ENCODE measurements around the gene PRORP.
"Not testable (repeated sequence)": the region's sequence is repeated elsewhere in the genome, so short reads cannot be mapped to it uniquely, and the experiment has no call there.

PRORP gene

DNA sequence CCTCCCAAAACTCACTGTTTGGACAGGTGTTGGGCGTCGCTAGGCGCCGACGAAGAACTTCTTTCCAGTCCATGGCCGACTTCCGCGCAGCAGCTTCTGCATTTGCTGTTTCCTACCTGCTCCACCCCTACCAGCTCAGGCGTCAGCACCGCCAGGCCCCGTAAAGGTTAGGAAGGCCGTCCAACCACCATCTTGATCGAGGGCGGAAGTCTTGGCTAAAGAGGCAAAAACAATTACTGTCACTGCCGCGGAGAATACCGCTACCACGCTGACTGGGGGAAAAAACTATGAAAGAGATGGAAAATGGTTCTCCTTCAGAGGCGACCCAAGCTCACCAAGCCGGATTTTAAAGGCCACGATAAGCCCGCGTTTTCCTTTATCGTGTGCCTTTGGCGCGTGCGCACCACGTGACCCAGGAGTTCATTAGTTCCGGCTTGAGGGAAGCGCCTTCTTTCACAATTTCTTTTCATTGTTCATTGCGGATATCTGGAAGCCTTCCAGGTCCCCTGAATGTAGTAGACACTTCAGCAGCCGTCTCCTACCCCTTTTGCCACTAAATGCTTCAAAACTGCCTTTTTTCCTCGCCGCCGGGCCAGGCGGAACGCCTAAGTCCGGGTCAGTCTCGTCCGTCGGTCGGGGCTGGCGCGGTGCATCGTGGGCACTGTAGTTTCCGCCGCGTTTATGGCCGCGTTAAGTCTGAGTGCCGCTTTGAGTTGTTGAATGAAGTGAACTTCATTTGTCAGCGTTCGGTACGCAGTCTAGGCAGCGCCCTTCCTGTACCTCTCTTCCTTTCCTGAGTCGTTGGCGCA, at the start of gene PRORP, which contains the start of gene PPP2R3C:
TSS of gene PRORP (plus strand) at position 666 of the 809 bp plus-strand sequence. CDS start 694 bp downstream, outside the sequence.
TSS of gene PPP2R3C (minus strand) at position 104 of the 809 bp plus-strand sequence. CDS start at position 73, 31 bp downstream.
- DNase-seq (ENCODE audit: low spot score): peak; percentile 94

- DNase-seq (ENCODE audit: low spot score): no peak
These were observed 48.9 kb upstream of the PRORP start for GRCh38 chr14:35073486-35073885.

- DNase-seq (ENCODE audit: low spot score): no peak
These were observed 44.3 kb upstream of the PRORP start for GRCh38 chr14:35078082-35078481.

- DNase-seq (ENCODE audit: low spot score): no peak
These were observed 42.6 kb upstream of the PRORP start for GRCh38 chr14:35079742-35080141.

DNA sequence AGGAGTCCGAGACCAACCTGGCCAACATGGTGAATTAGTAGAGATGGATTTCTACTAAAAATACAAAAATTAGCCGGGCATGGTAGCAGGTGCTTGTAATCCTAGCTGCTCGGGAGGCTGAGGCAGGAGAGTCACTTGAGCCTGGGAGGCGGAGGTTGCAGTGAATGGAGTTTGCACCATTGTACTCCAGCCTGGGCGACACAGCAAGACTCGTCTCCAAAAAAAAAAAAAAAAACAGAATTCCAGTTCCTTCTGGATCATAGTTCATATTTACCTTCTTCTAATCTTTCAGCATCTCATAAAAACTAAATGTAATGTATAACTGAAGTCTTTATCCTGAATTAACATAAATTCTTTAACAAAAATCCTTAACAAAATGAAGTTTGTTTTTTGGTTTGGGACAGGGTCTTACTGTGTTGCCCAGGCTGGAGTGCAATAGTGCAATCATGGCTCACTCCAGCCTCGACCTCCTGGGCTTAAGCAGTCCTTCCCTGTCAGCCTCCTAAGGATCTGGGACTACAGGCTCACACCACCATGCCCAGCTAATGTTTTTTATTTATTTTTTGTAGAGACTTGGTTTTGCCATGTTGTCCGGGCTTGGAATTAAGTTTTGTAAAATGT, 38.7 kb upstream of the PRORP start:
- no peak for DNase-seq (ENCODE audit: low spot score)

DNA sequence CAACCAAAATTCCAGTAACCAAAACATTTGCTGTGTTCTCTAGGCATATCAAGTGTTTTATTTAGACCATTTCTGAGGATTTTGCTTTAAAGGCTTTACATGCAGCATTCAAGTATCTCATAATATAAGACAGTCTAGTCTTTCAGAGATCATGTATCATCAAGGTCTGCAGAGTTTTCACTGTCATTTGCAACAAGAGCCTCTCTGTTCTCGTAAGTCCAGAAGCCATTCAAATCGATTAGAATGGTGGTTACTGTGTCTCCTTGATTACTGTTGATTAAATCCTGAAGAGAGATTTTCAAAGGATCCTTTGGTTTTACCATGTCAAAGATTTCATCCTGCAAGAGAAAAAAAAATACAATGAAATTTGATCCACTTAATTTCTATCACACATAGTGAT, 36.9 kb upstream of the PRORP start:
- DNase-seq (ENCODE audit: low spot score): no peak

- DNase-seq (ENCODE audit: low spot score): no peak
These were observed 33.8 kb upstream of the PRORP start for GRCh38 chr14:35088514-35088913.

- DNase-seq (ENCODE audit: low spot score): not testable (repeated sequence)
These were observed 27.7 kb upstream of the PRORP start for GRCh38 chr14:35094645-35095044.

- no peak for DNase-seq (ENCODE audit: low spot score)
These were observed 14.5 kb upstream of the PRORP start for GRCh38 chr14:35107866-35108265.

- no peak for DNase-seq (ENCODE audit: low spot score)
These were observed 9.7 kb upstream of the PRORP start for GRCh38 chr14:35112641-35113040.

DNA sequence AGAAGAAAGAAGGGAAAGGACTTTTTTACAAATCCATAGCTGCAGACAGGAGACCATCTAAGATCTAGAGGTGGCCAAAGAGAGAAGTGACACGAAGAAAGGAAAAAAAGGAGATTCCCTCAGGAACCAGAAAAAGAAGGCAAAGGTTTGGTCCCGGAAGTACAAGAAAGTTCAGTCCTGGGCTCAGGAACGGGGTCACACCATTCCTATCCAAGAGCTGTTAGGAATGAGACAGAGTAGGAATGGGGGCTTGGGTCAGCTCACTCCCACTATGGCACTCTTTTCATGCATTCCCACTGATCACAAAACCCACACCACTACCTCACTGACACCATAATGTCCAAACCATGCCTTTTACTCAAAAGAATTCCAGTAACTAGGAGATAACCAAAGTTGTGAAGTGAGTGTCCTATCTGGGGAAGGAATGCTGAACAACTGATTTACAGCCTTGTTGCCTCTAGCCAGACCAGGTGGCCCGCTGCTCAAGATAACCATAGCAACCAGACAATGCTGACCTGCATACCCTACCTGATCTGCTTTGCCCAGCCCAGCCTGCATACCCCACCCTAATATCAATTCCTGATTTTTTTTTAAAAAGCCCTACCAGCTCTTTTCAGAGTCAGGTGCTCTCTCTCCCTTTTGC, 8.9 kb upstream of the PRORP start:
- DNase-seq (ENCODE audit: low spot score): no peak

GRCh38 chr14:35114036-35114435, 8.3 kb upstream of the PRORP start:
- DNase-seq (ENCODE audit: low spot score): no peak

GRCh38 chr14:35116242-35116641, 6.1 kb upstream of the PRORP start:
- DNase-seq (ENCODE audit: low spot score): no peak

DNA sequence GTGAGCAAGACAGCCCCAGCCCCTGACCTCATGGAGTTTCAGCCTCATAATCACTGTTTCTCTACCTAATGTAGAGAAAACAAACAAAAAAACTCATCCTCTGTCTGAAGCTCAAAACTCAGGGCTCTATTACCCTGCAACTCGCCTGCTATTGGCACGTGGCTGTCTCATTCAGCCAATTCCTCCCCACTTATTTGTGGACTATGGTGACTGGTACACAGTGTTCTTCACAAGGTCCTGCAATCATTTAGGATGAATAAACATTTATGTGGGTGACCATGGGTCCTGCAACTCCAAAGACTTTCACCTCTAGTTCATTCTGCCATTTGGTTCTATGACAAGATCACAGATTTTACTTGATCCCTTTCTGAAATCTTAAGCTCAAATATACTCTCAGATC, 5.2 kb upstream of the PRORP start:
- no peak for DNase-seq (ENCODE audit: low spot score)

DNA sequence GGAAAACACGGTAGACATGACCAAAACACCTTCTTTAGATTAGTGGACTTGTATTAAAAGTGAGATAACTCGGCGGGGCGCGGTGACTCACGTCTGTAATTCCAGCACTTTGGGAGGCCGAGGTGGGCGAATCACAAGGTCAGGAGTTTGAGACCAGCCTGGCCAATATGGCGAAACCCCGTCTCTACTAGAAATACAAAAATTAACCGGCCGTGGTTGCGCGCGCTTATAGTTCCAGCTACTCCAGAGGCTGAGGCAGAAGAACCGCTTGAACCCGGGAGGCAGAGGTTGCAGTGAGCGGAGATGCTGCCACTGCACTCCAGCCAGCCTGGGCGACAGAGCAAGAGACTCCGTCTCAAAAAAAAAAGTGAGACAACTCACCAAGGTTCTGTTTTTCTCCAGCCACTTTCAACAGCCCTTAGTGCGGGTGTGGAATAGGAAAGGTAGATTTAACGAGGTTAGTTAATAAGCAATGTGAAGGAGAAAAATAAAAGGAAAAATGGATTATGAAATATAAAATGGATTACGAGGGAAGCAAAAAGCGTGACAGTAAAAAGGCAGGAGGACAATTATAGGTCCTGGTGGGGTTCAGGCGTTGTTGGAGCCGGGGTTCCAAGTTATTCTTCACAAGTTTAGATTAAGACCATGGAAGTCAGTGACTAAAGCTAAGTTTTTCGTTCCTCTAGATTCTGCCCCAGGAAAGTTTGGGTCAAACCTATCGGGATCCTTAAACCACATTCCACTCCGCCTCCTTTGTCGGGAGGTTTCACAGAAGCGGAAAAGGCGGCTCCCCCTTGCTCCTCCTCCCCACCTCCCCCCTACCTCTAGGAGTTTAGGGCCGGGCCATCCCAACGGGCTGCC, 1.1 kb upstream of the PRORP start:
- DNase-seq (ENCODE audit: low spot score): peak; percentile 7

GRCh38 chr14:35122696-35123387, 490 bp downstream of the PRORP start:
- no peak for DNase-seq (ENCODE audit: low spot score)

GRCh38 chr14:35123388-35123703, 994 bp downstream of the PRORP start:
- no peak for DNase-seq (ENCODE audit: low spot score)

GRCh38 chr14:35124127-35124526, 1.8 kb downstream of the PRORP start:
- no peak for DNase-seq (ENCODE audit: low spot score)

DNA sequence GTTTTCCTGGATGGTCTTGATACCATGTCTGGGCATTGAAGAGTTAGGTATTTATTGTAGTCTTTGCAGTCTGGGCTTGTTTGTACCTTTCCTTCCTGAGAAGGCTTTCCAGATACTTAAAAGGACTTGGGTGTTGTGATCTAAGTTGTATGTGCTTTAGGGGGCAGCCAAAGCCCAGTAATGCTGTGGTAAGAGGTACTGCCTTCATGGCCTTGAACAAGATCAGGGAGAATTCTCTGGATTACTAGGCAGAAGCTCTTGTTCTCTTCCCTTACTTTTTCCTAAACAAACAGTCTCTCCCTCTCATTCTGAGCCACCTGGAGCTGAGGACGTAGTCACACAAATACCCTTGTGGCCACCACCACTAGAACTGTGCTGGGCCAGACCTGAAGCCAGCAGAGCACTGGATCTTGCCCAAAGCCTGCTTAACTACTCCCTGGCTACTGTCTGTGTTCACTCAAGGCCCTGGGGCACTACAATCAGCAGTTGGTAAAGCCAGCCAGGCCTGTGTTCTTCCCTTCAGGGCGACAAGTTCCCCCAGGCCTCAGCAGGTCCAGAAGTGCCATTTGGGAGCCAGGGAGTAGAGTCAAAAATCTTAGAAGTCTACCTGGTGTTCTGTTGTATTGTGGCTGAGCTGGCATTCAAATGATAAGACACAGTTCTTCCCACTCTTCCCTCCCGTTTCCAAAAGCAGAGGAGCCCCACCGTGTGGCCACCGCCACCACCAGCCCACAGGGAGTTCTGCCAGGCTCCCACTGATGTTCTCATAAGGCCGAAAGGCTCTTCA, 11.4 kb downstream of the PRORP start:
- no peak for DNase-seq (ENCODE audit: low spot score)

GRCh38 chr14:35134329-35135123, 12.2 kb downstream of the PRORP start:
- no peak for DNase-seq (ENCODE audit: low spot score)

Measured in activated CD4-positive, alpha-beta T cell treated with anti-CD3 and anti-CD28 coated beads, Interleukin-2, Interleukin-4, amounts not matched to agents 100 ng/mL and 50 ng/mL, durations not matched to agents 16 hours and 8 hours (primary cell).